Mucosa of descending colon (tissue), 3 donors: ENCODE measurements around the gene SLC13A2. TPM values are rescaled to one million over a fixed set of nuclear protein-coding genes. Genes with fewer than 3 reads are reported as not detected.

Experiments used
- ATAC-seq: fragments of 200-7000 bp; cut with Tn5 transposase; one replicate; pipeline ENCODE4 v1.9.1; 2020; ENCODE audit warnings: mild to moderate bottlenecking, moderate library complexity
- DNase-seq, 3 donors: peaks; one replicate each; pipeline ENCODE4 v3.0.0-alpha.2; 2020
- H3K36me3 ChIP-seq: fragments of 200-600 bp; one replicate; pipeline ENCODE4 v1.8.0; 2021; ENCODE audit warnings: low read depth, mild to moderate bottlenecking
- H3K4me1 ChIP-seq: fragments of 200-600 bp; one replicate; pipeline ENCODE4 v1.8.0; 2021; ENCODE audit warnings: low read depth, mild to moderate bottlenecking
- H3K4me3 ChIP-seq: fragments of 200-600 bp; one replicate; pipeline ENCODE4 v1.8.0; 2021; ENCODE audit warnings: mild to moderate bottlenecking
- H3K9me3 ChIP-seq: fragments of 200-600 bp; one replicate; pipeline ENCODE4 v1.8.0; 2021; ENCODE audit warnings: mild to moderate bottlenecking
- CTCF ChIP-seq: fragments of 200-600 bp; IDR thresholded peaks from one replicate; pipeline ENCODE4 v1.8.0; 2022; ENCODE audit warnings: antibody characterized with exemption, mild to moderate bottlenecking
- intact Hi-C, 2 donors: fragments of 100-400 bp; cut with DNase I in 1 of 2; cut with micrococcal nuclease in 1 of 2; formaldehyde crosslinking; loops; one replicate each; pipeline versions ENCODE4 v1.11.0 to v1.11.1; 2022; cut with DNase I, micrococcal nuclease
- total RNA-seq, 3 donors: library from RNA; stranded (reverse); fragmentation: NEBNext Ultra II Directional in 2 of 3; extraction: Animal tissue kit (Norgen Biotek cat#: 25700) in 2 of 3; gene quantifications; one replicate each; pipeline versions ENCODE4 v1.2.1 to v1.2.4, GENCODE V29; 2021 to 2023
- donor health status: DM: no; HTN: no; CAD: no; lungs with moderate emphysema.
- donor health status: DM: no; HTN: no; CAD: no.
- donor health status: DM: no; HTN: yes; CAD: no.

SLC13A2 gene
- total RNA-seq, 3 donors from 2014 or later: 14.9 to 87.0 (median 17.1) TPM

- H3K36me3 ChIP-seq: no peaks in the 10 kb centered on the region
- no peaks in the 10 kb centered on the region for H3K9me3 ChIP-seq
- no peak for TF ChIP-seq CTCF
- DNase-seq (no peak), ATAC-seq (no peak)
- peaks cover 37% of the 10 kb centered on the region for H3K4me1 ChIP-seq
- no peak overlapping the region for H3K4me3 ChIP-seq
- intact Hi-C loops: loop anchor here (5.0 kb wide), 2 partner anchors 39 to 49 kb away; no protein-coding TSS in a partner anchor
Observed at GRCh38 chr17:28497931-28498330, 24.5 kb downstream of the SLC13A2 start.

GRCh38 chr17:28498652-28499363 lies 25.4 kb downstream of the SLC13A2 start:
- Histone ChIP-seq H3K4me1 (peaks cover 37% of the 10 kb centered on the region), H3K4me3 (no peak overlapping the region), H3K9me3 (no peaks in the 10 kb centered on the region), H3K36me3 (no peaks in the 10 kb centered on the region)
- no peak for DNase-seq
- intact Hi-C loops: loop anchor here (5.0 kb wide), 2 partner anchors 38 to 48 kb away; no protein-coding TSS in a partner anchor
- ATAC-seq: peak; percentile 4
- no peak for TF ChIP-seq CTCF

- TF ChIP-seq CTCF: no peak
- intact Hi-C loops: loop anchor here (5.0 kb wide), 2 partner anchors 38 to 48 kb away; no protein-coding TSS in a partner anchor
- peak; percentile 83 for ATAC-seq
- Histone ChIP-seq H3K4me1 (peaks cover 37% of the 10 kb centered on the region), H3K9me3 (no peaks in the 10 kb centered on the region), H3K36me3 (no peaks in the 10 kb centered on the region), H3K4me3 (no peak overlapping the region)
- DNase-seq: peak; percentile 81 to 84 (median 82)
Observed at GRCh38 chr17:28499364-28499664, 25.9 kb downstream of the SLC13A2 start.

GRCh38 chr17:28499684-28500357 lies 26.4 kb downstream of the SLC13A2 start:
- no peak for TF ChIP-seq CTCF
- Histone ChIP-seq H3K4me1 (peaks cover 37% of the 10 kb centered on the region), H3K4me3 (no peak overlapping the region), H3K36me3 (no peaks in the 10 kb centered on the region), H3K9me3 (no peaks in the 10 kb centered on the region)
- DNase-seq (no peak), ATAC-seq (peak; percentile 10)
- intact Hi-C loops: loop anchor here (5.0 kb wide), 2 partner anchors 37 to 47 kb away; no protein-coding TSS in a partner anchor

- peaks cover 37% of the 10 kb centered on the region for H3K4me1 ChIP-seq
- no peak overlapping the region for H3K4me3 ChIP-seq
- TF ChIP-seq CTCF: no peak
- H3K36me3 ChIP-seq: no peaks in the 10 kb centered on the region
- no peaks in the 10 kb centered on the region for H3K9me3 ChIP-seq
- DNase-seq: no peak
- peak; percentile 4 for ATAC-seq
- intact Hi-C loops: no loop called here
Observed at GRCh38 chr17:28500712-28501379, 27.4 kb downstream of the SLC13A2 start.
